NCI-H748 treated with DMSO at 0.1 percent for 48 hours (cell line): ENCODE data around the gene CCDC80.

ENCODE experiments used
- DNase-seq: peaks from one replicate; lab custom pipeline; 2025; lab: John Stamatoyannopoulos, UW

Gene CCDC80, protein sequence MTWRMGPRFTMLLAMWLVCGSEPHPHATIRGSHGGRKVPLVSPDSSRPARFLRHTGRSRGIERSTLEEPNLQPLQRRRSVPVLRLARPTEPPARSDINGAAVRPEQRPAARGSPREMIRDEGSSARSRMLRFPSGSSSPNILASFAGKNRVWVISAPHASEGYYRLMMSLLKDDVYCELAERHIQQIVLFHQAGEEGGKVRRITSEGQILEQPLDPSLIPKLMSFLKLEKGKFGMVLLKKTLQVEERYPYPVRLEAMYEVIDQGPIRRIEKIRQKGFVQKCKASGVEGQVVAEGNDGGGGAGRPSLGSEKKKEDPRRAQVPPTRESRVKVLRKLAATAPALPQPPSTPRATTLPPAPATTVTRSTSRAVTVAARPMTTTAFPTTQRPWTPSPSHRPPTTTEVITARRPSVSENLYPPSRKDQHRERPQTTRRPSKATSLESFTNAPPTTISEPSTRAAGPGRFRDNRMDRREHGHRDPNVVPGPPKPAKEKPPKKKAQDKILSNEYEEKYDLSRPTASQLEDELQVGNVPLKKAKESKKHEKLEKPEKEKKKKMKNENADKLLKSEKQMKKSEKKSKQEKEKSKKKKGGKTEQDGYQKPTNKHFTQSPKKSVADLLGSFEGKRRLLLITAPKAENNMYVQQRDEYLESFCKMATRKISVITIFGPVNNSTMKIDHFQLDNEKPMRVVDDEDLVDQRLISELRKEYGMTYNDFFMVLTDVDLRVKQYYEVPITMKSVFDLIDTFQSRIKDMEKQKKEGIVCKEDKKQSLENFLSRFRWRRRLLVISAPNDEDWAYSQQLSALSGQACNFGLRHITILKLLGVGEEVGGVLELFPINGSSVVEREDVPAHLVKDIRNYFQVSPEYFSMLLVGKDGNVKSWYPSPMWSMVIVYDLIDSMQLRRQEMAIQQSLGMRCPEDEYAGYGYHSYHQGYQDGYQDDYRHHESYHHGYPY

DNA sequence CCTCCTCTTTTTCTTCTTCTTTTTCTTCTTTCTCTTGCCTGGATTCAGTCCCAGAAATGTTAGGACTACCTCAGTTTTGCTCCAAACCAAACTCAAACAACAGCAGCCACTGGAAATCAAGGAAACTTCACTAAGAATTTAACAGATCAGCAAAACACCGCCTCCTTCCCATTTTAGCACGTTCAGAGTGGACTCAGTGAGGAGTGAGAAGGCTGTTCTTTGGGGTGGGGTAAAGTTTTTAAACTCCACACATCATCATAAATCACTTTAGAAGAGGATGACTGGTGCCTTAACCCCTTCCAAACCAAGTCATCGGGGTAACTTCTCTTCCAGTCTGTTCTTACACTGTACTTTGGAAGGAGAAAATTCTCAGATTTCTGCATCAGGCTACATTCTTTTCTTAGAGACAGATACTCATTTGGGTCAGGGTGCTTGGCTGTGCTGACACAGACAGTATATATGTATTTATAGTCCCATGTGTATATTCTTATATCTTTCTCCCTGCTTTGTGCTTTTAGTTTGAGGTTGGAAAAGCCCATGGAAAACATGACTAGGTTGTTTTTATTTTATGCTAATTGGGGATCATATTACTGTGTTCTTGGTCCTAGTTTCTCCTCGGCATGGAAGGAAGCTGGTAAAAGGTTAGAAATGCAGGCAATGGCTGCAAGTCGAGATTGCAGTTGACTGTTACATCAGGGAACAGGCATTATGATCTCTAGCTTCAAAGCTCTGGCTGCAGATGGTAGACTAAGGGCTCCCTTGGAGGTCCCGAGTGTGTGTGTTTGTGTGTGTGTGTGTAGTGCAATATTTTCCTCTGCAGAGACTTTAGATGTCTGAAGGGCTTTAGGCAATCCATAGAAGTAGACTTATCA is at the start of gene CCDC80:
CCDC80 (minus strand) TSS at position 214 of the 872 bp plus-strand sequence. CDS start 1,238 bp downstream, outside the sequence.
- DNase-seq: no peak

GRCh38 chr3:112689989-112690388 is 49.0 kb upstream of the CCDC80 start:
- DNase-seq: no peak

- no peak for DNase-seq
These were observed 48.4 kb upstream of the CCDC80 start for GRCh38 chr3:112689385-112689784.

DNA sequence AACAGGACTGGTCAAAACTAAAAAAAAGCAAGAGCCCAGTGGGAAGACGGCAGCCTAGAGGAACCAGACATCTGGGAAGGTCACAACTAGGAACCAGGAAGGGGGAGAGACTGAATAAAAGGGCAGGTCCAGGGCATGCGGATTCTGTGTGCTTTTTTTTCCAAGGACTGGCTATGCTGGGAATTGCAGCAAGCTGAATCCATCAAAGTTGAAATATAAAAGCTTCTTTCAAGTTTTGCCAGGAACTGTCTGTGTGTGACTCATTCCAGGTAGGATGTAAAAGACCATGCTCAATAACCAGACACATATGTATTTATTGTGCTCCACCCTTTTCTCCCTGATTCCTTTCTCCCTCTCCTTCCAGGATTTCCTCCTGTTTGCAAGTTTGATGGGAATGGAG is 47.9 kb upstream of the CCDC80 start:
- no peak for DNase-seq

- DNase-seq: no peak
These were observed 47.3 kb upstream of the CCDC80 start for GRCh38 chr3:112688085-112688769.

DNA sequence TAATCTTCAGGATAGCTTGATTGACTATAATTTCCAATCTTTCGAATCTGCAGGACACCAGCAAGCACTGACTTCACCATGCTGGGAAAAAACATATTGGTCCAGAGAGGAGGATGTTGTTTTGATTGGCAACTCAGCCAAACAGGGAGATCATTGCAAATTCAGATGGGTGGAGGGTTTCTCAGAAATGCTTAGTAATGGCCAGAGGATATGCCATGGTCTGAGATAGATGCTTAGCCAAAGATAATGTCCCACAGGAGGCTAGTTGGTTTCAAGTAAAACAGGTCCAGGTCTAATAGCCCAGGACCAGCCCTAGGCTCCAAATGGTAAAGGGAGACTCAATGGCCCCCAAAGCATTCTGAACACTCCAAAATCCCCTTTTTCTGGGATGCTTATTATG is 46.7 kb upstream of the CCDC80 start:
- DNase-seq: no peak

- no peak for DNase-seq
These were observed 46.3 kb upstream of the CCDC80 start for GRCh38 chr3:112687211-112687610.

GRCh38 chr3:112685956-112686799 is 45.2 kb upstream of the CCDC80 start:
- no peak for DNase-seq

GRCh38 chr3:112685420-112685819 is 44.5 kb upstream of the CCDC80 start:
- DNase-seq: no peak

DNA sequence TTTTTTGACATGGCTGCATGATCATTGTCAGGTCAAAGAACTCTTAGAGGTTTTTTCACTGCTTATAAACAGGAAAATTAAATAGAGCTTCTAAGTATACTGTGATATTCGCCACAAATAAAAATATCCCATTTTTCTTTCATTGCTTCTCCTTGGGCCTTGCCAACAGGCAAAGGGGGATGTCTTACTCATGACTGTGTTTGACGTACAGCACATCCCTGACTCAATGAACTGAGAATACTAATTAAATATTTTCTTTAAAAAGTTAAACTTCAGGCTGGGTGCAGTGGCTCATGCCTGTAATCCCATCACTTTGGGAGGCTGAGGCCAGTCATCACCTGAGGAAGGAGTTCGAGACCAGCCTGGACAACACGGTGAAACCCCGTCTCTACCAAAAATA is 41.4 kb upstream of the CCDC80 start:
- no peak for DNase-seq

DNA sequence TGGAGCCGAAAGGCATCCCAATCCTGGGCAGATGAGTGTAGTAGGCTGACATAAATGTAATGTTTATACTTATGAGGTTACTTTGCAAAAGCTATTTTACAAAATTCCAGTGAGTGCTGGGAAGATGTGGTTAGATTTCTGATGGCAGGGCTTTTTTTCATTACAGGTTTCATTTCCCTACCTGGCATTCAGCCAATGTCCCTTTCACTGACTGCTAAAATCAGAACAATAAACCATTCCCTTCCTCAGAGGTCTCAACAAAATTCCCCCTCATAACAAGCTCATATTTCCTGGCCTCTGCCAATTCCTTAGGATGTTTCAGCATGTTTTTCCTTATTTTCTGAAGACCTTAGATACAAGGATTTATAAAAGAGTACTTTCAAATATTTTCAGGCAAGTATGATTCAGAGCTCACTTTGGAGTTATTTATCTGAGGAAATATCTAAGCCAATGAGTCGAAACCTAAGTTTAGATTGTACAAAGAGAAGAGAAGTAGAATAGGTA is 40.9 kb upstream of the CCDC80 start:
- no peak for DNase-seq

GRCh38 chr3:112676659-112677234 is 35.8 kb upstream of the CCDC80 start:
- no peak for DNase-seq

- DNase-seq: no peak
These were observed 35.1 kb upstream of the CCDC80 start for GRCh38 chr3:112675943-112676535.

- no peak for DNase-seq
These were observed 34.4 kb upstream of the CCDC80 start for GRCh38 chr3:112675349-112675748.

GRCh38 chr3:112672716-112673541 is 32.0 kb upstream of the CCDC80 start:
- DNase-seq: no peak

DNA sequence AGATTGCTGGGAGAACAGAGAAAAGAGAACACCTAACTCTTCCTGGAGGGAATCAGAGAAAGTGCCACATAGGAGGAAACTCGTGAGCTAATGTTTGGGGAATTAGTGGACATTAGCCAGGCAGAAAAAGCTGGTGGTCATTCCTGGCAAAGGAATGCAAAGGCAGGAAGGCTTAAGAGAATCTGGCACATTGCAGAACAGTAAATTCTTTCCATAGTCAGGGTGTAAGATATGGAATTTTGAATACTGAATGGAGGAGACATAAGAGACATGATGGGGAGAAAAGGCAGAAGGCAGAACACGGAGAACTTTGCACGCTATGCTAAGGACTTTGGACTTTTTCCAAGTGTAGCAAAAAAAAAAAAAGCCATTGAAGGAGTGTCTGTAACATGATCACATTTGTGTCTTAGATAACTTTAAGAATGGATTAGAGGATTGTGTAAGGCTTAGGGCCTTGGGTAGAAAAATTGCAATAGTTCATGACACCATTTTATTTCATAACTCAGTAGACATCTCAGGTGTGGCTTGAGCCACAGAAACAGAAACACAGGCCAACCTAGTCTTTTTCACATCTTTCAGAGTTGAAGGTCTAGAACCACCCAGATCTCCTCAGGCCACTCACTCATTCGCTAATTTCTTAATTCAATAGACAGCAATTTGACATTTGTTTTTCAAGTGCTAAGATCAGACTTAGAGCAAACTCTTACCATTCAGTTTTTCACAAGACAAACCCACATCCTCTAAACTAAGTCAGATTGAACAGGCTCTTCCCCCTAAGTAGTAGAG is 31.2 kb upstream of the CCDC80 start:
- DNase-seq: no peak

- DNase-seq: no peak
These were observed 29.9 kb upstream of the CCDC80 start for GRCh38 chr3:112670824-112671223.

DNA sequence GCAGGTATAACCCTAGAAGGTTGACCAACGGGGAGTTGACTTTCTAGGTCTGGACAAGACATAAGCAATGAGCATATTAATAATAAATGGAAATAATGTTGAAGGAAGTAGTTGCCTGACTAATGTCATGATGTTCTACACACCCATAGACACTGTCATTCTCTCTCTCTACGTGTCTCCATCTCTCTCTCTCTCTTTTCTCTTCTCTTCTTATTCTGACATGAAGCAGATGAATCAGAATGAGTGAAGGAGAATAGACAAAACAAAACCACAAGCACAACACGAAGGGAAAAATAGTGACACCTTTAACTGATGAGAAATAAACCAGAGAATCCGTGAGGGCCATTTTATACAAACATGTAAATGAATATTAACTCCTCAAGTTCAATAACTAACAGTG is 26.7 kb upstream of the CCDC80 start:
- DNase-seq: no peak
